ENCODE results near the gene SLC18A3. TPM values are rescaled to one million over a fixed set of nuclear protein-coding genes. Genes with fewer than 3 reads are reported as not detected.

The SLC18A3 gene
- total RNA-seq, 4 donors from 2014 or later, result not detected

GRCh38 chr10:49601857-49602256, 8.3 kb upstream of the SLC18A3 start:
- Histone ChIP-seq H3K27ac (no peak overlapping the region), H3K4me3 (replicated peaks in 1 of 3) (no peak overlapping the region), H3K27me3 (no peaks in the 10 kb centered on the region), H3K36me3 (no peaks in the 10 kb centered on the region), H3K9me3 (no peaks in the 10 kb centered on the region), H3K4me1 (no peaks in the 10 kb centered on the region)
- DNase-seq, result no peak
- intact Hi-C loops (cut with DNase I), result loop anchor here (10.0 kb wide), 1 partner anchor 153 kb away; no protein-coding TSS in a partner anchor
- 61 to 62% methylated on average over 7 of the region's 7 CpGs for WGBS, 2 donors
- TF ChIP-seq POLR2A (IDR thresholded peaks at IDR 0.05) (no peak), CTCF (IDR thresholded peaks at IDR 0.05) (no peak)

- Histone ChIP-seq H3K4me3 (replicated peaks in 1 of 3) (no peak overlapping the region), H3K27me3 (no peaks in the 10 kb centered on the region), H3K9me3 (no peaks in the 10 kb centered on the region), H3K36me3 (no peaks in the 10 kb centered on the region), H3K27ac (no peak overlapping the region), H3K4me1 (no peaks in the 10 kb centered on the region)
- WGBS, 2 donors, result 29 to 32% methylated on average over 2 of the region's 2 CpGs
- no peak for DNase-seq
- intact Hi-C loops (cut with DNase I), result loop anchor here (10.0 kb wide), 1 partner anchor 152 kb away; no protein-coding TSS in a partner anchor
- TF ChIP-seq POLR2A (IDR thresholded peaks at IDR 0.05), result no peak
- no peak for TF ChIP-seq CTCF (IDR thresholded peaks at IDR 0.05)
These were observed 7.6 kb upstream of the SLC18A3 start for GRCh38 chr10:49602380-49603023.

GRCh38 chr10:49605216-49605938, 4.7 kb upstream of the SLC18A3 start:
- 67 to 73% methylated on average over 6 of the region's 6 CpGs for WGBS, 2 donors
- no peaks in the 10 kb centered on the region for H3K36me3 ChIP-seq
- H3K9me3 ChIP-seq, result no peaks in the 10 kb centered on the region
- H3K4me1 ChIP-seq, result peaks cover 0 to 7% of the 10 kb centered on the region in 2 donors
- no peak for TF ChIP-seq POLR2A (IDR thresholded peaks at IDR 0.05)
- TF ChIP-seq CTCF (IDR thresholded peaks at IDR 0.05), result no peak
- DNase-seq, result no peak
- no peak overlapping the region for H3K4me3 ChIP-seq (replicated peaks in 1 of 3)
- intact Hi-C loops (cut with DNase I), result loop anchor here (10.0 kb wide), 1 partner anchor 149 kb away; no protein-coding TSS in a partner anchor
- H3K27ac ChIP-seq, result no peak overlapping the region
- peaks cover 15% of the 10 kb centered on the region for H3K27me3 ChIP-seq

- intact Hi-C loops (cut with DNase I), result loop anchor here (10.0 kb wide), 1 partner anchor 149 kb away; no protein-coding TSS in a partner anchor
- no peak for DNase-seq
- WGBS, 2 donors, result 37 to 50% methylated on average over 3 of the region's 3 CpGs
- H3K4me3 ChIP-seq (replicated peaks in 1 of 3), result no peak overlapping the region
- no peak for TF ChIP-seq POLR2A (IDR thresholded peaks at IDR 0.05)
- no peak for TF ChIP-seq CTCF (IDR thresholded peaks at IDR 0.05)
- H3K9me3 ChIP-seq, result no peaks in the 10 kb centered on the region
- peaks cover 6 to 14% of the 10 kb centered on the region in 2 donors for H3K4me1 ChIP-seq
- H3K27me3 ChIP-seq, result peaks cover 21% of the 10 kb centered on the region
- H3K27ac ChIP-seq, result no peak overlapping the region
- H3K36me3 ChIP-seq, result no peaks in the 10 kb centered on the region
These were observed 4.1 kb upstream of the SLC18A3 start for GRCh38 chr10:49605939-49606509.

Measured in thyroid gland (tissue), 4 donors.